ENCODE data around the gene NAXD.

DNA sequence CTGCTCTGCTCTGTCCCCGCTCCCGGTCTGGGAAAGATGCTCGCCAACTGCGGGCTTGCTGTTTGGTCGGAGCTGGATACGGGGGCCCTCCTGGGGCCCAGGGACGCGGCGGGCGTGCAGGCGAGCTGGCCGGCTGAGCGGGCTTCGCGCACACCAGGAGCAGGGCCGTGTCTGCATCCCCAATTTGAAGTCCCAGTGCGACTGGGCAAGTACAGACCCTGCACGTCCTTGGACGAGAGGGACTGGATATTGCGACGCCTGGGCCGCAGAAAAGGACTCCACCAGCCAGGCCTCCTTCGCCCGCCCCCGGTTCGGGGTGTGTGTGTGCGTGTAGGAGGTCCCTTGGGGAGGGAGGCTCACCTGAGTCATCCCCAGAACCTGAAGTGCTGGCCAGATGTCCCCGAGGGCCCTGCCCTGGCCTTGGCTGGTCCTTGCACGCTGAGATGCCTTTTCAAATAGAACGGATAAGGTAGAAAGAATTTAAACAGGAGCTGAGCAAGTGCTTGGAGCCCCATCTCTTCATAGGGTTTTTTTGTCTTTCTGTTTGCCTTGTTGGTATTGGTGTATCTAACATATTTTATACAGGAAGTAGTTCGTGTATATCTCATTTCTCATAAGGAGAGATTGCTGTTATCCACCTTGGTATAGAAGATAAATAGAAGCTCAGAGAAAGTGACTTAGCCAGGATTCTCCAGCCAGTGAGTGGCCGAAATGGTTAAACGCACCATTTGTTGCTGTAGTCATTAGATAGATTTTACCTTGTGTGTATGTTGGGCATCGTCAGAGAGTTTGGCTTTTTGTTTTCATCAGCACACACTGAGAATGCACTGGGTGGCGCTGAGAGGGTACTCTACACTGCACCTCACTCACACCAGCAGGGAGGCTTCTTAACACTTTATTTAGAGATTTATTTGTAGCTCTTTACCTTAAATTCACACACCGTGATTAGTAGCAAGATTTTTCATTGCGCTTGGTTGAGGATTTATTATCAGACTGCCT lies 1.1 kb downstream of the NAXD start:
- TF ChIP-seq, protein P1, sequence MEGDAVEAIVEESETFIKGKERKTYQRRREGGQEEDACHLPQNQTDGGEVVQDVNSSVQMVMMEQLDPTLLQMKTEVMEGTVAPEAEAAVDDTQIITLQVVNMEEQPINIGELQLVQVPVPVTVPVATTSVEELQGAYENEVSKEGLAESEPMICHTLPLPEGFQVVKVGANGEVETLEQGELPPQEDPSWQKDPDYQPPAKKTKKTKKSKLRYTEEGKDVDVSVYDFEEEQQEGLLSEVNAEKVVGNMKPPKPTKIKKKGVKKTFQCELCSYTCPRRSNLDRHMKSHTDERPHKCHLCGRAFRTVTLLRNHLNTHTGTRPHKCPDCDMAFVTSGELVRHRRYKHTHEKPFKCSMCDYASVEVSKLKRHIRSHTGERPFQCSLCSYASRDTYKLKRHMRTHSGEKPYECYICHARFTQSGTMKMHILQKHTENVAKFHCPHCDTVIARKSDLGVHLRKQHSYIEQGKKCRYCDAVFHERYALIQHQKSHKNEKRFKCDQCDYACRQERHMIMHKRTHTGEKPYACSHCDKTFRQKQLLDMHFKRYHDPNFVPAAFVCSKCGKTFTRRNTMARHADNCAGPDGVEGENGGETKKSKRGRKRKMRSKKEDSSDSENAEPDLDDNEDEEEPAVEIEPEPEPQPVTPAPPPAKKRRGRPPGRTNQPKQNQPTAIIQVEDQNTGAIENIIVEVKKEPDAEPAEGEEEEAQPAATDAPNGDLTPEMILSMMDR (IDR thresholded peaks at IDR 0.05) = no peak
- TF ChIP-seq POLR2A (IDR thresholded peaks at IDR 0.05) (no peak), POLR2AphosphoS5 (IDR thresholded peaks at IDR 0.05) (peak; percentile 20 to 47), EP300 (IDR thresholded peaks at IDR 0.05) (no peak)

Measured in upper lobe of left lung (tissue), 4 donors.